ENCODE results near the gene ST6GALNAC3.

DNA sequence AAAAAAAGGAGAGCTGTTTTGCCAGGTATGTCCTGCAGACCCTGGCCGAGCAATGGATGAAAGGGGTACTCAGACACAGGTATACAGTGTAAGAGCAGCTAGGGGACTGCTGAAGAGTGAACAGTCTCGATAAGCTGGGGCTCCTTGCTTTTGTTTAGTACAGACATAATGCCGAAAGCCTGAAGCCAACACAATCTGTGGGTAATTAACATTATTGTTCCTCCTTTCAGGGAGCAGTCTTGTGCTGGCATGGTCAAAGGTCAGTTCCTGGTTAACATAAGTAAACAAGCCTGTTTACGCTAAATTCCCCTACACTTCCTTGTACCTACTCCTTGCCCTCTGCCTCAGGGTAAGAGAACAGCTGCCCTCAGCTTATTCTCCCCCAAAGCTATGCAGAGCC lies 520.5 kb downstream of the ST6GALNAC3 start:
- TF ChIP-seq CTCF (IDR thresholded peaks at IDR 0.05) (no peak), POLR2A (IDR thresholded peaks at IDR 0.05) (no peak)

All from heart left ventricle (tissue), 13 donors.